ENCODE measurements around the gene MZT2A. TPM values are rescaled to one million over a fixed set of nuclear protein-coding genes. Genes with fewer than 3 reads are reported as not detected.
"Not testable (repeated sequence)": the region's sequence is repeated elsewhere in the genome, so short reads cannot be mapped to it uniquely, and the experiment has no call there.

Gene MZT2A
- total RNA-seq, 3 donors from 2014 or later (not counting 1 experiment from before 2014, with no cell fraction given) = 37.7 to 47.0 (median 42.5) TPM

- not testable (repeated sequence) for H3K36me3 Mint-ChIP-seq; H3K9me3 Mint-ChIP-seq; H3K27me3 ChIP-seq (ENCODE audit: control insufficient read depth, insufficient read depth, low read length); H3K27me3 Mint-ChIP-seq (ENCODE audit: low read depth in 2 of 2); H3K27ac ChIP-seq (ENCODE audit: low read length); H3K36me3 ChIP-seq (ENCODE audit: control insufficient read depth, insufficient read depth, low read length); H3K9me3 ChIP-seq (ENCODE audit: control insufficient read depth, insufficient read depth, low read length)
- Histone ChIP-seq H3K4me3 (ENCODE audit: low read length) (peak within 1 kb of the TSS; percentile 22), H3K4me1 (ENCODE audit: control insufficient read depth, insufficient read depth, low read length) (peaks cover 27% of the 10 kb centered on the region)
- intact Hi-C loops (cut with micrococcal nuclease) = loop anchor here (2.0 kb wide), 1 partner anchor 35 kb away; the partner anchor contains the start of gene MZT2A
- 38% methylated on average over 38 of the region's 47 CpGs for WGBS (ENCODE audit: insufficient coverage)
- Mint-ChIP-seq H3K4me1 (peaks cover 7 to 18% of the 10 kb centered on the region in 2 donors), H3K4me3 (peak within 1 kb of the TSS; percentile 91), H3K27ac (peak within 1 kb of the TSS; percentile 62 to 91)
- ATAC-seq = peak; percentile 84 to 91 (median 86)
- DNase-seq = peak; percentile 78 to 85
Observed at GRCh38 chr2:131527131-131528001, 35.2 kb upstream of the MZT2A start, which contains the start of gene CCDC74A. TSS of gene CCDC74A (plus strand) at chr2:131527888. CDS start at chr2:131527971, 83 bp downstream.

GRCh38 chr2:131525256-131525655 lies 33.1 kb upstream of the MZT2A start:
- H3K27ac ChIP-seq (ENCODE audit: low read length); H3K27me3 Mint-ChIP-seq (ENCODE audit: low read depth in 2 of 2); H3K9me3 Mint-ChIP-seq; H3K9me3 ChIP-seq (ENCODE audit: control insufficient read depth, insufficient read depth, low read length); ATAC-seq; DNase-seq; H3K36me3 ChIP-seq (ENCODE audit: control insufficient read depth, insufficient read depth, low read length); H3K36me3 Mint-ChIP-seq; H3K4me3 Mint-ChIP-seq; intact Hi-C loops (cut with micrococcal nuclease); H3K27ac Mint-ChIP-seq; H3K27me3 ChIP-seq (ENCODE audit: control insufficient read depth, insufficient read depth, low read length); H3K4me3 ChIP-seq (ENCODE audit: low read length): not testable (repeated sequence)
- H3K4me1 Mint-ChIP-seq = peaks cover 7 to 18% of the 10 kb centered on the region in 2 donors
- 86% methylated on average over 2 of the region's 2 CpGs for WGBS (ENCODE audit: insufficient coverage)
- H3K4me1 ChIP-seq (ENCODE audit: control insufficient read depth, insufficient read depth, low read length) = peaks cover 27% of the 10 kb centered on the region

- Histone ChIP-seq H3K36me3 (ENCODE audit: control insufficient read depth, insufficient read depth, low read length) (peaks cover 17% of the 10 kb centered on the region), H3K9me3 (ENCODE audit: control insufficient read depth, insufficient read depth, low read length) (no peaks in the 10 kb centered on the region), H3K4me1 (ENCODE audit: control insufficient read depth, insufficient read depth, low read length) (peaks cover 2% of the 10 kb centered on the region), H3K27ac (ENCODE audit: low read length) (no peak overlapping the region), H3K4me3 (ENCODE audit: low read length) (no peak overlapping the region), H3K27me3 (ENCODE audit: control insufficient read depth, insufficient read depth, low read length) (no peaks in the 10 kb centered on the region)
- 93% methylated on average over 19 of the region's 20 CpGs for WGBS (ENCODE audit: insufficient coverage)
- no peak for TF ChIP-seq CTCF (IDR thresholded peaks at IDR 0.05)
- ATAC-seq (no peak), DNase-seq (no peak)
- intact Hi-C loops (cut with micrococcal nuclease) = no loop called here
- H3K9me3 Mint-ChIP-seq = no peaks in the 10 kb centered on the region
- no peaks in the 10 kb centered on the region for H3K27me3 Mint-ChIP-seq (ENCODE audit: low read depth in 2 of 2)
- H3K4me1 Mint-ChIP-seq = no peaks in the 10 kb centered on the region
- peak overlapping the region in 1 of 2 donors; percentile 26 for H3K27ac Mint-ChIP-seq
- H3K36me3 Mint-ChIP-seq = no peaks in the 10 kb centered on the region
- H3K4me3 Mint-ChIP-seq = no peak overlapping the region
Observed at GRCh38 chr2:131521961-131522781, 30.0 kb upstream of the MZT2A start.

- H3K27ac ChIP-seq (ENCODE audit: low read length); H3K4me3 ChIP-seq (ENCODE audit: low read length); DNase-seq; H3K27me3 Mint-ChIP-seq (ENCODE audit: low read depth in 2 of 2); H3K9me3 ChIP-seq (ENCODE audit: control insufficient read depth, insufficient read depth, low read length); intact Hi-C loops (cut with micrococcal nuclease); H3K4me3 Mint-ChIP-seq; H3K4me1 ChIP-seq (ENCODE audit: control insufficient read depth, insufficient read depth, low read length); H3K36me3 Mint-ChIP-seq; H3K4me1 Mint-ChIP-seq; ATAC-seq; H3K9me3 Mint-ChIP-seq; H3K27me3 ChIP-seq (ENCODE audit: control insufficient read depth, insufficient read depth, low read length): not testable (repeated sequence)
- H3K36me3 ChIP-seq (ENCODE audit: control insufficient read depth, insufficient read depth, low read length) = peaks cover 17% of the 10 kb centered on the region
- H3K27ac Mint-ChIP-seq = peak overlapping the region in 1 of 2 donors; percentile 26
- 82% methylated on average over 6 of the region's 6 CpGs for WGBS (ENCODE audit: insufficient coverage)
Observed at GRCh38 chr2:131521524-131521923, 29.3 kb upstream of the MZT2A start.

All from natural killer cell (primary cell).